ENCODE data around the gene MYH14.

The MYH14 gene

DNA sequence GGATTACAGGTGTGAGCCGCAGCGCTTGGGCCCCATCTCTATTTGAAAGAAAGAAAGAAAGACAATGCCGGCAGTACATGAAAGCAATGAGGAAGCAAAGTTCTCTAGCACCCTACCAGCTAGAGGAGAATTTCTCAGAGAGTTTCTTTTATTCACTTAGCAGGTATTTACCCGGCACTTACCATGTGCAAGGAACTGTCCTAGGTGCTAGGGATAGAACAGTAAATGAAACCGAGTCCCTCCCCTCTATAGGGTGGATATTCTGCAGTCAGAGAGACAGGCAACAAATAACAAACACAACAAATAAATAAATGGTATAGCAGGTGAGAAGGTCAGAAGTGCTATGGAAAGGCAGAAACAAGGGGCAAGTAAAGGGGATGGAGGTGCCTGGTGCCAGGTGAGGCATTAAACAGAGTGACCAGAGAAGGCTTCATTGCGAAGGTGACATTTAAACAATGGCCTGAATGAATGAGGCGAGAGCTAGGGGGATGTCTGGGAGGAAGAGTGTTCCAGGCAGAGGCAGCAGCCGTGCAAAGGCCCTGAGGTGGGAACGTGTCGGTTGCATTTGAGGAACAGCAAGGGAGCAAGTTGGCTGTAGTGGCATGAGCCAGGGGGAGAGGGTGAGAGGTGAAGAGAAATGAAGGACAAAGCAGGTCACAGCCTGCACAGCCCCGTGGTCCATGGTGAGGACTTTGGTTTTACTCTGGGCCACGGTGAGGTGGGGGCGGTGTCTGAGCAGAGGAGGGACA lies 10.8 kb upstream of the MYH14 start:
- DNase-seq (ENCODE audit: low read depth in 2 of 2), result no peak

DNA sequence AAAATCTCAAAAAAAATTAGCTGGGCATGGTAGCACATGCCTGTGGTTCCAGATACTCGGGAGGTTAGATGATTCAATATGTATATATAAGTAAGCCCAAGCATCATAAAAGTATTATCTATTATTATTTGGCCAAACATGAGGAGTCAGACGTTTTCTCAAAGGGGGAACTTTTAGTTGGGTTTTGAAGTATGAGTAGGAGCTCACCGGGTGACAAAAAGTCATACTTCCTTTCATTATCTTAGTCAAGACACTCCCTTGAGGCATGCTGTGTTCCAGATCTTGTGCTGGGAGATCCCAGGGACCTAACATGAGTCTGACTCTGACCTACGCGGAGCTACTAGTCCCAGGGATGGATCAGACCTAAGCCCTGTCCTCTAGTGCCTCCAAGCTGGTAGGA lies 8.2 kb upstream of the MYH14 start:
- DNase-seq (ENCODE audit: low read depth in 2 of 2), result no peak

DNA sequence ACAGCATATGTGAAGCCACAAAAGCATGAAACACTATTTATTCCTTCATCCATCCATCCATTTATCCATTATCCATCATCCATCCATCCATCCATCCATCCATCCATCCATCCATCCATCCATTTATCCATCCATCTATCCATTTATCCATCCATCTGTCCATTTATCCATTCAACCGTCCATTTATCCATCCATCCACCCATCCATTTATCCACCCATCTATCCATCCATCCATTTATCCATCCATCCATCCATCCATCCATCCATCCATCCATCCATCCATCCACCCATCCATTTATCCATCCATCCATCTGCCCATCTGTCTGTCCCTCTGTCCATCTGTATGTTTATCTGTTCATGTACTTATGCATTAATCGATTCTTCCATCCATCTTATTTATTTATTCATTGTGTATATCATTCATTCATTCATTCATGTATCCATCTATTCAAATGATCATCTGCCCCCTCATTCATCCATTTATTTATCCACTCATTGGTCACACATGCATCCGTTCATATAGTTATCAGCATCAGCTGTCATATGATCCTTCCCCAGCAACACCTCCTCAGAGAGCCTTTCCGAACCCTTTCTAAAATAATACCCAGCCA lies 7.0 kb upstream of the MYH14 start:
- DNase-seq (ENCODE audit: low read depth in 2 of 2), result no peak

DNA sequence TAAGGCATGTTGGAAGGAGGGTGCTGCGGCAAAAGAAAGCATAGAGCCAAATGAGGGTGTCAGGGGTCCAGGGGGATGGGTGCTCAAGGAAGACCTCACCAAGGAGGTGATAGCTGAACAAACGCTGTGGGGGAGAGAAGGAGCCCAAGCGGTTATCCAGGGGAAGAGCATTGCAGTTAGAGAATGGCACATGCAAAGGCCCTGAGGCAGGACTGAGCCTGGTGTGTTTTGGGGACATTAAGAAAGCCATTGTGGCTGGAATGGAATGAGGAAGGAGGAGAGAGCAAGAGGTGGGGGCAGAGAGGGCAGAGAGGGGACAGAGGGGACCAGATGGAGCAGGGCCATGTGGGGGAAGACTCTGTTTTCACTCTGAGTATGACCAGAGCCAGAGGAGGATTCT lies 6.1 kb upstream of the MYH14 start:
- no peak for DNase-seq (ENCODE audit: low read depth in 2 of 2)

DNA sequence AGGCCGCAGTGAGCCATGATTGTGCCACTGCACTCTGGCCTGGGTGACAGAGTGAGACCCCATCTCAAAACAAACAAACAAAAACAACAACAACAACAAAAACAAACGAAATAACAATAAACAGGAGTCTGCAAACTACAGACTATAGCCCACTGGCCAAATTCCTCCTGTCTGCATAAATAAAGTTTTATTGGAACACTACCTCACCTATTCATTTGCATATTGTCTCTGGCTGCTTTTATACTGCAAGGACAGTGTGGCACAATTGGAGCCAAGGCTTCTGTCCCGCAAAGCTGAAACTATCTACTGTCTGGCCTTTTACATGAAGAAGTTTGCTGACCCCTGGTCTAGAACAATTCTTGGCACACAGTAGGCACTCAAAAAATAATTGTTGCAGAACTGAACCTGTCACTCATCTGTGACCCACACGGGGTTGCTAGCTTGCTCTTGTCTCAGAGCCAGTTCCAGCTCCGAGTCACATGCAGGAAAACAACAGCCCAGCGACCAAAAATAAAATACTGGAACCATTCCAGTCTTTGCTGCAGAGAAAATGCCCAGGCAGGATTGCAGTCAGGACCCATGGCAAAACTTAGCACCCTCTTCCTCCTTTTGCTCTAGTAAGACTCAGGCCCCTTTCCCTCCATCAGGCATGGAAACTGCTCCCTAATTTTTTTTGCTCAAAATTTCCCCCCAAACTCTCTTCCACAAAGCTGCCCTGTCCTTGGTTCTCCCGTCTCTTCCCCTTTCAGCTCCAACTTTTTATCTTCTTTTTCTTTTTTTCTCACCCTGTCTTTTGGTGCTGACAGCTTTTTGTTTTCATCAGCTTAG lies 4.8 kb upstream of the MYH14 start:
- DNase-seq (ENCODE audit: low read depth in 2 of 2), result no peak

DNA sequence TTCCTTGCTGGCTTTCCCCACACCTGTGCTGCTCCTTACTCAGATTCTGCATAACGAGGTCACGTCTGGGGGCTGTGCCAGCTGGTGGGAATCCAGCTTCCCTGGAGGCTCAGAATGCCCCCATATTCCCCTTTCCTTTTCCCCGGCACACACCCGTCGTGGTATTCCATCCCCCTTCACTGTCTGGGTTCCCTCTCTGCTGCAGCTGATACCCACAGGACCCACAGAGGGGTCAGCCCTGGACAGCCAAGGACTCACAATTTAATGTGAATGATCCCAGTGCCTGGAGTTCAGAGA lies 4.2 kb upstream of the MYH14 start:
- DNase-seq (ENCODE audit: low read depth in 2 of 2), result no peak

DNA sequence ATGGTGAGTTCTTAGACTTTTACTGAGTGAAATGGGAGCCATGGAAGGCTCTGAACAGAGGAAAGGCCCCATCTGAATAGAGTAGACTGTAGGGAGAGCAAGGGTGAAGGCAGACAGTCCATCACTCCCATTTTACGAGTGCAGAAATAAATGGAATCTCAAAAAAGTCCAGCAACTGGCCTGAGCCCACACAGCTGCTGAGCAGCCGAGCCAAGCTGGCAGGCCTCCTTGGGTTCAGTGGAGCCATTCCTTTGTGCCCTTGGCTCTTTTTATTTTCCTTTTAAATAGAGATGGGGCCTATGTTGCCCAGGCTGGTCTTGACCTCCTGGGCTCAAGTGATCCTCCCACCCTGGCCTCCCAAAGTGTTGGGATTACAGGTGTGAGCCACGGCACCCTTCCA lies 1.0 kb upstream of the MYH14 start:
- no peak for DNase-seq (ENCODE audit: low read depth in 2 of 2)

DNA sequence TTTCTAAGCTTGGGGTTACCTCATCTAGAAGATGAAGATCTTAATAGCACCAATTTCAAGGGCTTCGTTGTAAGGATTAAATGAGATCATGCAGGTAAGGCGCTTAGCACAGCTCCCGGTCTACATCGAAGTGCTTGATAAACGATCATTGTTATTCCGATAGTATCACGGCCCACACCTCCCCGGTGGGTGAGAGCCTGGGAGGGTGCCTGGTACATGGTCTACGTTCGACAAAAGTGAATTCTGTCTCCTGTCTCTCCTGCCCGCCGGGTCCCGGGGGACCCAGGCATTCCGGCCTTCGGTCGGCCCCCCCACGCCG lies 501 bp upstream of the MYH14 start:
- DNase-seq (ENCODE audit: low read depth in 2 of 2), result no peak

DNA sequence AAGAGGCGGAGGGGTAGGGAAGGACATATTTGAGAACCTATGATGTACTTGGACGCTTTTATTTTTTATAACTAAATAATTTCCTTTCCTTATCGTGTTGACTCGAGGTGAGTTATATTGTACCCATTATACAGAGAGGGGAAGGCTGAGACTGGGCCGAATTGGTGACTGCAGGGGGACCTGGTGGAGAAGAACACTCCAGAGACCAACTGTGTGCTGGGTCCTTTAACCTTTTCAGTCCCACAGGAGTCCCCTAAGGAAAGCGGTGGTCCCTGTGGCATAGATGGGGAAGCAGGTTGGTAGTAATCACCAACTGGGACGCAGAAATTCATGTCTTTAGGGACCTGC lies 633 bp downstream of the MYH14 start:
- no peak for DNase-seq (ENCODE audit: low read depth in 2 of 2)

DNA sequence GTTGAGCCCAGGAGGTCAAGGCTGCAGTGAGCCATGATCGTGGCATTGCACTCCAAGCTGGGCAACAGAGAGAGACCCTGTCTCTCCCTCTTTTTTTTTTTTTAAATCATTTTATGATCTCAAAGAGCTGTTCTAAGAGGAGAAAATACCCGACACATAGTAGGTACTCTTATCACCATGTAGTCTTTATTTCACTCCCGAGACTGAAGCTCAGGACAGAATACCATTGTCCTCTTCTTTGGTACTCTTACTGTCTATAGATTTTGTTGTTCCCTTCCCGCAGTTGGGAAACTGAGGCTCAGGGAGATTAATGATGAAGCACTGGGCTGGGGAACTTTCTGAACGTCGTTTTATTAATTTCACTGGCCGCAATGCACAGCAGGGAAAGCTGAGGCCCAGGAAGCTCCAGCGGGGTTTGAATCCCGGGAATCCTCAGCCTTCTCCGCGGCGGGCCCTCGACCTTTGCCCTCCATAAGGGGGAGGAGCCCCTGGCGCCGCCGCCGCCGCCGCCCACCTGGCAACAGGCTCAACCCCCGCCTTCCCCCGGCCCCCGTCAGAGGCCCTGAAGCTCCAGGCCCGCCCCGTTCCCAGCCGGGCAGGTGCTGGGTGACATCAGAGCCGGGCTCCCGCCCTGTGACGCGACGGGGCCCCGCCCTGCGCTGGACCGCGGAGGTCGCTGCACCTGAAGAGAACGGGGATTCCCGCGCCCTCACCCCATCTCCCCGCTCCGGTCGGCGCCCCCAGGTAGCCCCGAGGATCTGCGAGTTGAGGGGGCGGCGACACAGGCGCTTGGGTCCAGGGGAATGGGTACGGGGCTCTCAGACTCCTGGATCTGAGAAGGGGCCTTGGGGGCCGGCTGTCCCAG lies 1.6 kb downstream of the MYH14 start:
- DNase-seq (ENCODE audit: low read depth in 2 of 2), result no peak

DNA sequence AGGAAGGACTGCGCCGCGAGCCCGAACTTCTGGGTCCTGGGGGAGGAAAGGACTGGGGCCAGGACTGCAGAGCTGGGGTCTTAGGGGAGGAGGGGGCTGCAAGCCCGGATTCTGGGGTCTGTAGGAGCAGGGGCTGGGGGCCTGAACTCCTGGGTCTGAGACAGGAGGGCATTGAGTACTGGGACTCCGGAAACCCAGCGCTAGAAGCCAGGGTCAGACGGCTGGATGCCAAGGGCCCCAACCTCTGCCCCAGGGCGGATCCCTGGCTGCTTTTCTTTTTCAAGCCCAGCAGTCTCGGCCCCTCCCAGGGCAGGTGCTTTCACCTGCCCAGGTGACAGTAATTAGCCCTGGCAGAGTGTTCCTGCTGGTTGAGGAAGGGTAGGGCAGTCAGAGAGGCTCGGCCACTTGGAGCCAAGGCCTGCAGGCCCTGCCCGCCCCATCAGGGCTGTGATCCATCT lies 2.3 kb downstream of the MYH14 start:
- no peak for DNase-seq (ENCODE audit: low read depth in 2 of 2)

DNA sequence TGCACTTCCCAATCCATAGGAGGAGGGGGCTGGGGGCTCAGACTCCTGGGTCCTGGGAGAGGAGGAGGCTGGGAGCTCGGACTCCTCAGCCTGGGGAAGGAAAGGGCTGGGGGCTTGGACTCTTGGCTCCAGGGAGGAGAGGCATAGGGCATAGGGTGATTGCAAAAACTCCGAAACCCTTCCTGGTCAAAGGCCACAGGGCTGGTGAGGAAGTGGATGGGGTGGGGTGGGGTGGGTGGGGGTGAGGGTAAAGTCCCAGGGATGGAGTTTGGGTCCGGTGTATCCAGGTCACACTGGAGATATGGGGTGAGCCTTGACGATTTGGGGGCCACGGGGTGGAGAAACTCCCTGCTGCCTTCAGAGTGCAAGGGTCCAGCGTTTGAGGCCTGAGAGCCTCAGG lies 2.8 kb downstream of the MYH14 start:
- DNase-seq (ENCODE audit: low read depth in 2 of 2), result no peak

DNA sequence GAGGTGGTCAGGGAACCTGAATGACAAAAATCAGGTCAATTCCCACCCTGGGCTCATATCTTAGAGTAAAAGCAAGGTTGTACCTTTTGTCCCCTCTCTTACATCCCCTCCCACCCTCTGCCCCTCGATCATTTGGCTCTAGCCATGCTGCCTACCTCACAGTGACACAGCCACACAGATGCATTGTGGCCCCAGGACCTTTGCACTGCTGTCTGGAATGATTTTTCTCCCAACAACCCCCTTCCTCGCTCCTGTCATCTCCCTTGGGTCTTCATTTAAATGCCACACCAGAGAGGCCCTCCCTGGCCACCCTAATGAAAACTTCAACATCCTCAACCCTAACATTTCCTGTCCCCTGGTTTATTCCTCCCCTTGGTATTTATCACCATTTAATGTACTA lies 4.3 kb downstream of the MYH14 start:
- no peak for DNase-seq (ENCODE audit: low read depth in 2 of 2)

DNA sequence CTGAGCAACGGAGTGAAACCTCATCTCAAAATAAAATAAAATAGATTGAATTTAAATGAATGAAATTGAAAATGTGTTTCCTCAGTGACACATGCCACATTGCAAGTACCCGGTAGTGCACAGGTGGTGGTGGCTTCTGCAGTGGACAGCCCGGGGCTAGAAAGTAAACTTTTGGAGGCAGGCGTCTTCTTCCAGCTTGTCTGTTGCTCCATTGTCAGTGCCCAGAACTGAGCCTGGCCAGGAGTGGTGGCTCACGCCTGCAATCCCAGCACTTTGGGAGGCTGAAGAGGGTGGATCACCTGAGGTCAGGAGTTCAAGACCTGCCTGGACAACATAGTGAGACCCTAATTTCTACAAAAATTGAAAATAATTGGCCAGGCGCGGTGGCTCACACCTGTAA lies 5.7 kb downstream of the MYH14 start:
- no peak for DNase-seq (ENCODE audit: low read depth in 2 of 2)

DNA sequence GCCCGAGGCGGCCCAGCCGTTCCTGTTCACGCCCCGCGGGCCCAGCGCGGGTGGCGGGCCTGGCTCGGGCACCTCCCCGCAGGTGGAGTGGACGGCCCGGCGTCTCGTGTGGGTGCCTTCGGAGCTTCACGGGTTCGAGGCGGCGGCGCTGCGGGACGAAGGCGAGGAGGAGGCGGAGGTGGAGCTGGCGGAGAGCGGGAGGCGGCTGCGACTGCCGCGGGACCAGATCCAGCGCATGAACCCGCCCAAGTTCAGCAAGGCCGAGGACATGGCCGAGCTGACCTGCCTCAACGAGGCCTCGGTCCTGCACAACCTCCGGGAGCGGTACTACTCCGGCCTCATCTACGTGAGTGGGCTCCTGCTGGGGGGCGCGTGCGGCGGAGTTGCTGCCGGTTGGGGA lies 7.0 kb downstream of the MYH14 start:
- no peak for DNase-seq (ENCODE audit: low read depth in 2 of 2)

DNA sequence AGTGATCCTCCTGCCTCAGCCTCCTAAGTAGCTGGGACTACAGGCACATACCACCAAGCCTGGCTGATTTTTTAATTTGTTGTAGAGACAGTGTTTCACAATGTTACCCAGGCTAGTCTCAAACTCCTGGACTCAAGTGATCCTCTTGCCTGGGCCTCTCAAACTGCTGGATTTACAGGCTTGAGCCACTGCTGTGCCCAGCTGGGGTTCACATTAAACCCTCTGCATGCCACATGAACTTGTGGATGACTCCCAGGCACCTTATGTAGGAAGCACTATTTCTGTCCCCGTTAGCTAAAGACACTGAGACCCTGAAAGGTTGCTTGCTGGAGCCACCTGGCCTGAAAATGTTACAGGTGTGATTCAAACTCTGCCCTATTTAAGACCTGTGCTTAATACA lies 10.5 kb downstream of the MYH14 start:
- no peak for DNase-seq (ENCODE audit: low read depth in 2 of 2)

DNA sequence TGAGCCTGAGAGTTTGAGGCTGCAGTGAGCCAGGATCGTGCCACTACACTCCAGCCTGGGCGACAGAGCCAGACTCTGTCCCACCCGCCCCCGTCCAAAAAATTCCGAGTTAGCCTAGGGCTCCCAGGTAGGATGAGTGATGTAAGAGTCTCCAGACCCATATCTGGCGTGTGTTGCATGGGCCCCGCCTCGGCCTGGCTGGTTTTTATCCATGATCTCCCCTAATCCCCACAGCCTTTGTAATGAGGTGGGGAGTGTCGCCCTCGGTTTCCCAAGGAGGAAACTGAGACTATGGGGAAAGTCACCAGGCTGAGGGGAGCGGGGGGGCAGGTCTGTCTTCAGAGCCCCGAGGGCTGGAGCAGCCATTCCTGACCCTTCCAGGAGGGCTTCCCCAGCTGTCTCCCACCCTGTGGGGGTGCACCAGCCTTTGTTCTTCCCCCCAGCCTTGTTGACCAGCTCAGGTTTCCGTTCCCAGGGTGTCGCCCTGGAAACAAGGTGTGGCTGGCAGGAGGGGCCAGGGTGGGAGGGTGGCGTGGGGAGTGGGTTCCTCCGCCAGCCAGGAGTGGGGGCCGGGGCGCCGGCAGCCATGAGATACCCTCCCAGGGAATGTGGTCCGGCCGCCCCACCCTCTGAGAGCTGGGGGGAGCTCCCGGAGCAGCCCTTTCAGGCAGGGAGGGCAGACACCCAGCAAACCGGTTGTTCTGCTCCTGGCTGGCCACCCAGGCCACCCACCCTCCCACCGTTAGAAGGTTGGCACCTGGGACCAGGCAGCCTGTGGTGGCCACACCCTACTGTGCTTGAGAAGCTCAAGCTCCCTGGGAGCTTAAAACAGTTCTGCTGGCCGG lies 11.5 kb downstream of the MYH14 start:
- no peak for DNase-seq (ENCODE audit: low read depth in 2 of 2)

DNA sequence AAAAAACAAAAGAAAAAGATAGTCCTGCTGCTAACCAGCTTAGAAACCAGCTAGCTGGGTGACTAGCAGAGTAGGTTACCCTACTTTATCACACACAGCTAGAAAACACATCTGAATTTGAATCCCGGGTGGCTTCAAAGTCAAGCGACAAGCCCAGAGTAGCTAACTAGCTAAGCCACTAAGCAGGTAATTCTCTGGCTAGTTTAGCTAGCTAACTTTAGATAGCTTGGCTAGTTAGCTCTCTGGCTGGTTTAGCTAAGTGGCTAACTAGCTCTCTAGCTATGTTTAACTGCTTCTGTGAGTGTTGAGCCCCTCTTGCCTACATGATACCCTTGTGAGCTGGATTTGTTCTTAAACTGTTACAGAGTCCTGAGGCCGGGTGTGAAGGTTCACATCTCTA lies 12.4 kb downstream of the MYH14 start:
- DNase-seq (ENCODE audit: low read depth in 2 of 2), result no peak

DNA sequence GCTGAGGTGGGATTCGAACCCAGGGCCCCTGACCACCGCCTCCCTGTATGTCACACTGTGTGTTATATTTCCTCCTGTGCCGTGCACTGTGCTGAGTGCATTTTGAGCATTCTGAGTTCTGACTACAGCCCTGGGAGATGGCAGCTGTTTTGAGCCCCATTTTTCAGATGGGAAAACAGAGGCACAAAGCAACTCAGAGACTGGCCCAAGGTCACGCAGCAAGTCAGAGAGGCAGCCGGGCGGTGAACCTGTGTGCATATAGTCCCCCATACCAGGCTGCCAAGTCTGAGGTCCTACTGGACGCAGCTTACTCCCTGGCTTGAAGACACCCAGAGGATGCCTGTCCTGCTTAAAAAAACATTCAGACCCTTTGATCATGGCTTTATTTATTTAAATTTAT lies 17.7 kb downstream of the MYH14 start:
- no peak for DNase-seq (ENCODE audit: low read depth in 2 of 2)

DNA sequence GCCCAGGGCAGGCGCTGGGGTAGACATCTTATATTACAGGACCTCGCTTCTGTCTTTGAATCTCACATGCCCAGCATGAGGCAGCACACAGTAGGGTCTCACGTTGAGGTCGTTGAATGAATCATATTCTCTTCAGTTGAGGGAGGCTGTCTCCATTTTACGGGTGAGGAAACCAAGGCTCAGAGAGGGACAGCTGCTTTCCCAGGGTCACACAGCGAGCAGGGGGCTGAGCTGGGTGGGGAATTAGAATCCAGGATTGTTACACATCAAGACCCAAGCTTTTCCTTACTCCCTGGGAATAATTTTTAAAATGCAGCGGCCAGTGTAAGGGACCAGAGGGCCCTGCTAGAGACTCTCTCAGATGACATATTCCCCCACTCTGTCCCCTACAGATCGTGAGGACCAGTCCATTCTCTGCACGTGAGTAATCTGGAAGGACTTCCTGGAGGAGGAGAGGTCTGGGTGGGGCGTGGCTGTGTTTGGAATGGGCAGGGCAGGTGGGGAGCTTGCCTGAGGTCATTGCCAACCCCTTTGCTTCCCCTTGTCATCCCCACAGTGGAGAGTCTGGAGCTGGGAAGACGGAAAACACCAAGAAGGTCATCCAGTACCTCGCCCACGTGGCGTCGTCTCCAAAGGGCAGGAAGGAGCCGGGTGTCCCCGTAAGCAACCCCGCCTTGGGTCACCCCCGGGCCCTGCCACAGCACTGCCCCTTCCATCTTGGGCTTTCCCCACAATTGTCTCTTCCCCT lies 19.4 kb downstream of the MYH14 start:
- DNase-seq (ENCODE audit: low read depth in 2 of 2), result no peak

DNA sequence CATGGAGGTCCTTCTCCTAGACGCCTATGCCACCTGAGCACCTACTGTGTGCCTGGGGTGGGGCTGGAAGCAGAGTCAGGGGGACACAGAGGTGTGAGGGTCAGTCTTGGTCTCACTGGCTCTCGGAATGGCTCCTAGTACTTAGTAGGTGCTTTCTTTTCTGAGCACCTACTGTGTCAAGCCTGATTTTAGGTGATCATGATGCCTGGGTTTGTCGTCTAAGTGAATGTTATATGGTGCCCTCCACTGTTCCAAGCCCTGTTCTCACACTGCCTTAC lies 20.0 kb downstream of the MYH14 start:
- DNase-seq (ENCODE audit: low read depth in 2 of 2), result no peak
